Skin epidermis (tissue), 12 donors: ENCODE results near the gene DUOXA1.
"Not testable (repeated sequence)": the region's sequence is repeated elsewhere in the genome, so short reads cannot be mapped to it uniquely, and the experiment has no call there.

Experiments used
- H3K27ac ChIP-seq, 21 experiments: fragments of 200-600 bp; sonication (generic) in 11 of 21; one replicate each; pipeline ENCODE4 v1.5.0; 2020; ENCODE audit warnings: mild to moderate bottlenecking in 3 of 21, inconsistent platforms in 2 of 21, moderate library complexity in 2 of 21
- H3K4me3 ChIP-seq, 7 experiments: fragments of 200-600 bp; sonication (generic) in 2 of 7; one replicate each; pipeline ENCODE4 v1.5.0; 2020; ENCODE audit warnings: inconsistent platforms in 2 of 7, mild to moderate bottlenecking in 2 of 7, moderate library complexity in 1 of 7

Gene DUOXA1

DNA sequence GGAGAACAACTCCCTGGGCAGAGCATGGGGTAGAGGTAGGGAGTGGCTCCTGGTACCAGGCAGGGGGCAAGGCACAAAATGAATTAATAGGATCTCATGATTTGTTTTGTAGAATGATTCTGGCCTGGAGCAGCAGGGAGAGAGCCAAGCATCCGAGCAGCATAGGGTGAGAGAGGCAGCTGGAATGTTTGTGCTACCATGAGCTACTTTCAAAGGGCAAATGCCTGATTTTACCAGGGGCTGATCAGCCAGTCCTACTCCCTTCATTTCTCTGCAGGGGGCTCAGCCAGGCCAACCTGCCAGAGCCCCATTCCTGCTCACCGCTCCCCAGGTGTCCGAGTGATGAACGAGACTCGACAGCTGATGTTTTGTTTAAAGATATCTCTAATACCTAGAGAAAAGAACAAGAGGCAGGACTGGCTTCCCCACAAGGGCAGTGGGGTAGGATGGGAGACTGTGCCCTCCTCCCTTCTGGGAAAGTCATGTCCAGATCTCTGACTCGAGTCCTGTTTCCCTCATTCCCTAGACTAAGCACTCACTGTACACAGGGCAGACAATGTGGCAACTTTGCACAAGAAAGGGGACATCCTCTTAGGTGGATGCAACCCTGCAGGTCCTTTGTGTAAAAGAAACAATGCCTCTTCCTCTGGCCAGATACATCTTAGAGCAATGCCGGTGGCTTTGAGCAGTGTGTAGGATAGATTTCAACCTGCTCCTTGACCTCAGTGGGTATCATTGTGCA, 28.6 kb downstream of the DUOXA1 start:
- Histone ChIP-seq H3K4me3 (no peak overlapping the region), H3K27ac (no peak overlapping the region)

DNA sequence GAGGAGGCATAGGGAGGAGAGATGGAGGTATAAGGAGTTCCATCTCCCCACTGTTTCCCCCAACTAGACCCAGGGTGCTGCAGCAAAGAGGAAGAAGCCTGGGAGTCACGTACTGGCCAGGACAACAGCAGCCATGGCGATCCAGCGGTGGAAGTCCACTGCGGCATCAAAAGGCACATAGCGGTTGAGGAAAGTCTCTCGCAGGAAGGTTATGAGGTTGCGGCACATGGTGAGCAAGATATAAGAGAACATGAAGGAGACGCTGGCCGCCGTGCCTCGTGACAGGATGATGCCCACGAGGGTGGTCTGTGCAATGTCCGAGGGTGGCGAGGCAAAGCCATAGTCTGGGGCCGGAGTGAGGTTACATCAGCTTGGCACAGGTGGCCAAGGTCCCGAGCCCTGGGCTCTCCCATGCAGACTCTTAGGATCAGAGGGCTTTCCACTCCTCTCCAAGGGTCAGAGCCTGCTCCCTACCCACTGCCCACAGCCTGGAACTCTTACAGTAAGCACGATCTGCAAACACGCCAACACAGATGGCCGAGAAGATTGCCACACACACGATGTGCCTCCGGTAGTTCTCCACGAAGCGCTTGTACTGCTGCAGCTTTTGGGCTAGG, 30.0 kb downstream of the DUOXA1 start:
- H3K4me3 ChIP-seq: no peak overlapping the region
- no peak overlapping the region for H3K27ac ChIP-seq

DNA sequence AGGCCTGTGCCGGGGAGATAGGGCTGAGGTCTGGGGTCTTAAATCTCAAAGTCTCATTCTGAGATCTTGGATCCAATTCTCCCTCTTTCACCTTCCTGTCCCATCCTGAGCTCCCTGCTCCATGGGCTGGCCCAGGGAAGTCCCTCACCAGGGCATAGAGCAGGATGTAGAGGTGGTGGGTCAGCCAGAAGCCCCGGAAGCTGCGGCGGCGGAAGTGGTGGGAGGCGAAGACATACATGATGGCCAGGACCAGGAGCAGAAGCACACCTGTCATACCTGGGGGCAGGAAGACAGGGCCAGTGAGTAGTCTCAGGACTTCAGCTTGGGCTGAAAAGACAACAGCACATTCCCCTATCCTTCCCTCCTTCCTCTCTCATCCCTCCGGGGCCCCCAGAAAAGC, 32.2 kb downstream of the DUOXA1 start:
- Histone ChIP-seq H3K27ac (no peak overlapping the region), H3K4me3 (no peak overlapping the region)

DNA sequence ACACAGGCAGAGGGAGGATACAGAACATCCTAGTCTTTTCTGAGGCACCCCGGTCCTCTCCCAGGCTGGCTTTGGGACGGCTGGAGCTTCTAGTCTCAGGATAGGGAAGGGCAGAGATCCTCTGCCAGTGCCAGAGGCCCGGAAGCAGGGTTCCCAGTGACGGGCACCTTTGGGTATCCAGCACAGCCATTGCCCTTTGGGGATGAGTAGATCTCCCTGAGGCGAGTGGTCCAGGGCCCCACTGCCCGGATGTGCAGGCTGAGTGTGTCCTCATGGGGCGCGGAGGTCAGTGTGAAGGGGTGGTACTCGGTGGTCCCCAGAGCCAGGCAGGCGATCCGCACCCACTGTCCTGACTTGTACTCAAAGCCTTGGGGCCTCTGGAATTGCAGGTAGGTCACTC, 34.0 kb downstream of the DUOXA1 start:
- no peak overlapping the region for H3K4me3 ChIP-seq
- no peak overlapping the region for H3K27ac ChIP-seq

DNA sequence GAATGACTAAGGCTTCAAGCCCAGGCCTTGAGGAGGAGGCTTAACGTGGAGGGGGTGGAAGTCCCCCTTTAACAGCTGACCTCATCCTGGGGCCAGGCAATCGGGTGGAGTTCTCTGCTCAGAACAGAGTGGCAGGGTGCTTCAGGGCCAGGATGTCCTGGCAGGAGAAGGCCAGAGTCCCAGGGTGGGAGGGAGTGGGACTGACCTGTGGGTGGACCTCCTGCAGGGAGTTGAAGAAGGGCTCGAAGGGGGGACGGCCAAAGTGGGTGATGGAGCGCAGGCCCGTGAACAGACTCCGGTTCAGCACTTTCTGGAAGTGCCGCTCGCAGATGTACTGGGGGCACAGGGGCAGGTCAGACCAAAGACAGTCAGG, 35.3 kb downstream of the DUOXA1 start:
- Histone ChIP-seq H3K27ac (no peak overlapping the region), H3K4me3 (no peak overlapping the region)

DNA sequence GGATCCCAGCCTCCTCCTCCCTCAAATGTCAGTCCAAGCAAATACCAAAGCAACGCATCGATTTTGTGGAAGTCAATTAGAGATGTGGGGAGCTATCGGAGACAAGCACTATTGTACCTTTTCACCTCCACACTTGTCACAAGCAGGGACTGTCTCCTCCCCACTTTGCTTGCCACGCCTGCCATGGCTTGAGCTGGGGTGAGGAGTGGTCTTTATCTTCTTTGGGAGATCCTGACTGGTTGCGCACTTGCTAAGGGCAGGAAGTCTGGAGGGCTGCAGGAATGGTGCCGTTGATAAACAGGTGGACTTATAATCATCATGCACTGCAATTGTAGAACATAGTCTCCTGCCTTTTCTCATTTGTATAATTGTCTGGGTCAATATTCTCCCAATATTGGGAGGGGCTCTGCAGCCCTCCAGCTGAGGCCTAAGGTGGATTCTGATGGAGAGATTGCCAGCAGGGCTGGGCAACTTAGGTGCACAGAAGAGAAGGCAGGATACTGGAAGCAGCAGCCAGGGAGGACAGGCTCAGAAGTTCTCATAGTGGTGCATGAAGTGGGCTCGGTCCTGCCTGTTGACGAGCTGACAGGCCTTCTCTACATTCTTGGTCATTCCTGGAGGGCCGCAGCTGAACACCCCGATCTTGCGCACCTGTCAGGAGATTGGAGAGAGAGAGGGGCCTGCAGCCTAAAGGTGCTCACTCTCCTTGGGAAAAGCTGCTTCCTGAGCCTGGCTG, 35.9 kb downstream of the DUOXA1 start:
- no peak overlapping the region for H3K27ac ChIP-seq
- H3K4me3 ChIP-seq: no peak overlapping the region

DNA sequence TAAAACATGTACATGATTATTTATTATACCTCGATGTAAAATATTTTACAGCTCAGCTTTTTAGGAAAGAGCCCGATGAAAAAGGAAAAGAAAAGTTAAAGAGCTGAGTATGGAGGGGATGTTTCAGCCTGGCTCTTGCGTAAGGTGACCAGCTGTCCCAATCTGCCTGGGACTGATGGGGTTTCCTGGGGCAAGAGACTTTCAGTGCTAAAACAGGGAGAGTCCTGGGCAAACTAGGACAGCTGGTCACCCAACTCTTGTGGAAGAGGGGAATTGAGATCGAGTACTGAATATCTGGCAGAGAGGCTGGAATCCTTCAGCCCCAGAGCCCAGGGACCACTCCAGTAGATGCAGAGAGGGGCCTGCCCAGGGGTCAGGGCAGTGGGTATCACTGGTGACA, 36.7 kb downstream of the DUOXA1 start:
- Histone ChIP-seq H3K27ac (no peak overlapping the region), H3K4me3 (no peak overlapping the region)

DNA sequence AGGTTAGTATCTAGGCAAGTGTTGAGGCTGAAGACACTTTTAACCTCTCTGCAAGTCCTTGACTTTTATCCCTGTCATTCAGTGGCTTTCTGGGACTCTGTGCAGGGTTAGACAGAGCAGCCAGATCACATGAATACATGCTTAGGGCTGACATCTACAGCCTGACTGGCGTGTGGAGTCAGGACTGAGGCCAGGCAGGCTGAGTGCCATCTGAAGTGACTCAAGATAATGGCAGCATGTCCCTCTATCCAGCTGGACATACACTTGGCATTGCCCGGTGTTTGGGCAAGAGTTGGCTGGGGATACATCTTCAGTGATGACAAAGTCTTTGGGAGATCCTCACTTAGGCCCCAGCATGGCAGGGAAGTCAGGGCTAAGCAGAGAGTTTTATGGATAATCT, 38.1 kb downstream of the DUOXA1 start:
- H3K27ac ChIP-seq: peak overlapping the region in 1 of 21 experiments; percentile 8

DNA sequence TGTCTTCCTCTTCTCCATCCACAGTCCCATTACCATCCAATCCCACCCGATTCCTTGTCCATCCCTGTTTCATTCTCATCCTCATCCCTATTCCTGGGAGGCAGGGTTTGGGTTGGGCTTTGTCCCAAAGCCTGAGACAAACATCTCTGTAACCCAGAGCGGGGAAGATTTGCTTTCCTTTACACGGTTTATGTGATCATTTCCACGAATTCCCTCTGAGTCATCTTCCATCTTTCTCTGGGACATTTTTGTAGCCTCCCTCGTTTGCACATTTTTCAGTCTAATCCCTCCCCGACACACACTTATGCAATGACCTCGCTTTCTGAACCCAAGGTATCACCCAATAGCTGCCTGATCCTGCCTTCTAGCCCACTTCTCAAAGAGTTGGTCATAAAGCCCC, 38.5 kb downstream of the DUOXA1 start:
- Histone ChIP-seq H3K27ac (peak overlapping the region in 1 of 21 experiments; percentile 8), H3K4me3 (no peak overlapping the region)

More for the DNA sequence above, 38.1 kb downstream of the DUOXA1 start:
- H3K4me3 ChIP-seq: no peak overlapping the region

DNA sequence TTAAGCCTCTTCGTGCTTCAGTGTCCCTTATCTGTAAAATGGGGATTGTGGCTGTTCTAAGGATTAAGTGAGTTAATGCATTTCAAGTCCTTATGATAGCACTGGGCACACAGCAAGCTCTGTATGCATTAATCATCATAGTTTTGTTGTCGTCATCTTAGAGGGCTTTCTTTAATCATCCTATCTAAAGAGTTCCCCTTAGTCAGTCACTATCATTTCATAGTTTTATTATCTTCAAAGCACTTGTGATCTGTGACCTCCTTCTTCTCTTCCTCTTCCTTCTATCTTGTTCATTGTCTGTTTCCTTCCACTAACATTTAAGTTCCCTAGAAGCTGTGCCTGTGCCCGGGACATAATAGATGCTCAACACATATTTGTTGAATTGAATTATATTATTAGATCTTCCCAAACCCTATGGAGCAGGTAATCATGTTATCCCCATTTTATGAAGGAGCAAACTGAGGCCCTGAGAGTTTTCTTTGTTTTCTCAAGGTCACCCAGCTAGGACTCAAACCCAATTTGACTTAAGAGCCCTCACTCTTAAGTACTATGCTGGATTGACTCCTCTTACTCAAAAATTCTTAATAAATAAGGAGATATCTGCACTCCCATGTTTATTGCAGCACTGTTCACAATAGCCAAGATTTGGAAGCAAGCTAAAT, 39.8 kb downstream of the DUOXA1 start:
- no peak overlapping the region for H3K4me3 ChIP-seq
- no peak overlapping the region for H3K27ac ChIP-seq

DNA sequence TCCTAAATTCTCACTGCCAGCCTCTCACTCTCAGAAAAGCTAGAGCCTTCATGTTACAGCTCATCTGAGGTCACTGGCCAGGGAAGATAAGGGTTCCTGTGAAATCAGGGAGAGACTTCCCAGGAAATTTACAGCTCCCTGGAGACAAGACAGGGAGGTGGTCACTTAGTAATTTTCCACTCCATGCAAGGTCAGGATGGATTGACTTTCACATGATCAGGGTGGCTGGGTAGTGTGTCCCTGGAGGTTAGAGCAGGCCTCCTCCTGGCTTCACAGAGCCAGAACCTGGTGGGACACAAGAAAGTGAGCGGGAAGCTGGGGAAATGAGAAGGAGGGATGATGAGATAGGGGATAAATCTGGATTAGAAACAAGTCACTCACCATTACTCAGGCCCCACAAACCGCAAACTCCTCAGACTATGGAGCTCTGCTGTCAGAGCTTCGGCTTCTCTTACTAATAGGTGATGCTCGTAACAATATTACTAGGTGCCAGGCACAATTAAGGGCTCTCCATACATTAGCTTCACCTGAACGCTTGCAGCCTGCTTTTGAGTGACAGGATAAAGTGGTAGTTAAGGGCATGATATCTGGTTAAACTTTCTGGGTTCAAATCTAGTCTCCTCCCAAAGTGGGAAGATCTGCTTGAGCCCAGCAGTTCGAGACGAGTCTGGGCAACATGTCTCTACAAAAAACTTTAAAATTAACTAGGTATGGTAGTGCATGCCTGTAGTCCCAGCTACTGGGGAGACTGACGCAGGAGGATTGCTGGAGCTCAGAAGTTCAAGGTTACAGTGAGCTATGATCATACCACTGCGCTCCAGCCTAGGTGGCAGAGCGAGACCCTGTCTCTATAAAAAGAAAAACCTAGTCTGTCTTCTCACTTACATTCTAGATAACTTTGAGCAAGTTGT, 40.6 kb downstream of the DUOXA1 start:
- no peak overlapping the region for H3K4me3 ChIP-seq

DNA sequence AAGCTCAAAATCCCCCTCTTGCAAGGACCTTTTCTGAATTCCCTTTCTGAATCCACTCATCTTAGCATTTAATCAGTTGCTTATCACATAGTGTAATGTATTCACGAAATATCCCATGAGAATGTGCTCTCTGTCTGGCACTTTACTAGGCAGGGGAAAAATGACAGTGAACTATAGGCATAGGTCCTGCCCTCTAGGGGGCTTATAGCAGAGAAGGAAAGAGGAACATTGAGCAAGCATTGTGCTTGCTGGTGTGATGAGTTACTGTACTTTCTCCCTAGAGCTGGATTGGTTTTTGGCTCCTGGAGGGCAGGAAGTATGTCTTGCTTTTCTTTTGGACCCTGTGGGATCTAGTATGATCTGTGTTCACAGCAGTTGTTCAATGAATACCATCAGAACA, 42.2 kb downstream of the DUOXA1 start:
- no peak overlapping the region for H3K27ac ChIP-seq
- H3K4me3 ChIP-seq: no peak overlapping the region

More for the DNA sequence above, 40.6 kb downstream of the DUOXA1 start:
- H3K27ac ChIP-seq: no peak overlapping the region

DNA sequence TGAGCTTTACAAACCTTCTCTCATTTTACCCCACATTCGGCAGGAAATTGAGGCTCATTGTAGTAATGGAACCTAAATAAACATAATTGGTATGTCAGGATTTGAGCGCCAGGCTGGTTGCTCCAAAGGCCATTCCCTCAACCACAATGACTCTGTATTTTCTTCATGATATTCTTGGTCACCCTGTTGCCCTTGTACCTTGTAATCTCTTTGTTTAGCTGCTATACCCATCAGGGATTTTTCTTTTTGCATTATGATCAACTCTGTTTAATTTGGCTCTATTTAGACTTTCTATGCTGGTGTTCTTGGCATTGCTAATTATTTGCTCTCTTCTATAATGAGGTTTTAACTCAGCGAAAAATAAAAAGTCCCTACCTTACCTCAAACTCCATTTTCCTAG, 45.5 kb downstream of the DUOXA1 start:
- Histone ChIP-seq H3K27ac (no peak overlapping the region), H3K4me3 (no peak overlapping the region)

DNA sequence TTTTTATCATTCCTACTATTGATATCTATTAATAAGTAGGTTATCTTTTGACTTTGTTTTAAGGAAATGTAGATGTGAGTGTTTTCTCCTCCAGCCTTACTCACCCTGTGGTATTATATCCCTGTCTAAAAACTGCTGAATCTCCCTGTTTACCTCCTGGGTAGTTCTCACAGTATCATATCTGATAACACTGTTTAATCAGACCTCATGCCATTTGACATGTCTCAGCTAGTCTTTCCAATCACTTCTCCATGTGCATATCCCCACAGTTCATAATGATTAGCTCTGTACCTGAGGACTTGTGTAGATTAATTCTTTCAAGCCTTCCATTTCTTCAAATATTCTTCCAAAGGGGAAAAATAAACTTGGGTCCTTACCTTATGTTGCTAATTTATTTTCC, 46.5 kb downstream of the DUOXA1 start:
- Histone ChIP-seq H3K27ac (no peak overlapping the region), H3K4me3 (no peak overlapping the region)

DNA sequence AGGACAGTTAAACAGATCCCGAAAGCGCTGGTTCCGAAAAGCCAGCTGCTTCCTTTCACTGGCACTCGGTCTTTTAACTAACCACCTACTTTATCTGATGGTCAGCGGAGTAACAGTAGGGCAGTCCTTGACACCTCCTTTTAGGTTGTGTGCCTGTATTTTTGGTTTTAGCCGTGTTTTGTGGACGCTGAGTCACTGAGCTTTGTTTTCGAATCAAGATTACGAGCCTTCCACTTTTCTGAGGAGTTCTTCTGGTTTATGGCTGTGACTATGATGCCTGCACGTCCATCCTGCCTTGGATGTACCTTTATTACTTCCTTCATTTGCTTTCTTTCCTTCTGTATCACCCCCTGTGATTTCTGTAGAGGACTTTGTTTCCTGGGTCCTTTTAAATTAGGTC, 47.3 kb downstream of the DUOXA1 start:
- H3K4me3 ChIP-seq: not testable (repeated sequence)

DNA sequence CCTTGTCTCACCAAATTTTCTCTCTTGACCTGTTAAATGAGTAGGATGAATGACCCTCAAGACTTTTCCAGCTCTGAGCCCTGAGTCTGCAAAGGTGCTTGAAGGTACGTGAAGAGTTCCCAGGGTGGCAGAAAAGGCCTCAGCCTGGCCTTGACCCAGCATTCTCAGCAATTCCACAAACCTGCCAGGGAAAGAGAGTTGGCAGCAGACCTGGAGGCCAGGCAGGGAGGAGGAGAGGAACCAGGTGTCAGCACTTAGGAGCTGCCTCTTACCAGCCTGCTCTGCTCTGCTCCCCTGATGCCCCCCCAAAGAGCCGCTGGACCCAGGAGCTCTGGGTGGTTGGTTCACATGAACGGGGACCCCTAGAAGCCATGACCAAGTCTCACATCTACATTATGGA, 49.1 kb downstream of the DUOXA1 start:
- not testable (repeated sequence) for H3K27ac ChIP-seq, H3K4me3 ChIP-seq

More for the DNA sequence above, 47.3 kb downstream of the DUOXA1 start:
- not testable (repeated sequence) for H3K27ac ChIP-seq

DNA sequence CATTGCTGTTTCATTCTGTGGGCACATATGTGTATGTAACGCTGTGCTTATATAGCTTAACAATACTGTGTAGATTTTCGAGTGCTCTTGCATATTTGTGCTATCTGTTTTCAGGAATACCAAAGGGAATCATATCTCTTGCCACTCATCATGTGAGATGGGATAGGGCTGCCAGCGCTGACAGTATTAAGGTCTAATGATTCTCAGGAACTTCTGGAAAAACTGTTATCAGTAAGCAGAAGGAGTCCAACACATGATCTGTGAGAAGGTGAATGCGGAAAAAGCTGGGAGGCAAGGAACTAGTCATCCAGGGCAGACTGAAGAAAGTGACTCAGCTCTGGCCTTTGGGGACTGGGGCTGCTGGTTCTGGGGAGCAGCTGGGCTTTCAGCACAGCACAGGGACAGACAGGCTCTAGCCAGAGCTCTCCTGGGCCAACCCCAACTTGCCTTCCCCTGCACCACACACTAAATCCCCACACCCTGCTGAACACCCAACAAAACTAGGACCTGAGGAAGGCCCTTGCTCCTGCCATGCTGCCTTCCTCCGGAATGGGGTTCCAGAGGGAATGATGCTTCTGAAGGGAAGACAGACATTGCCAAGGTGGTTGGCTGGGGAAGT, 49.9 kb downstream of the DUOXA1 start:
- not testable (repeated sequence) for H3K27ac ChIP-seq

DNA sequence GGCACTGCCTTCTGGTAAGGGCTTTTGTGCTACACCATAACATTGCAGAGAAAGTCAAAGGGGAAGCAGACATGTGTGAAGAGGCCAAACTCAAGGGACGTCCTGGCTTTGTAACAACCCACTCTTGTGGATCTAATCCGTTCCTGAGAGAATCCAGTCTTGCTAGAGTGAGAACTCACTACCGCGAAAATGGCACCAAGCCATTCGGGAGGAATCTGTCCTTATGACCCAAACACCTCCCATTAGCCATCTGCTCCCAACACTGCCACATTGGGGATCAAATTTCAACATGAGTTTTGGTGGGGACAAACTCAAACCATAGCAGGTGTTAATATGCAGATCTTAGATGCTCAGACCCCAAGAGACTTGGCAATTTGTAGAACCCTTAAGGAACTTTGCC, 50.5 kb downstream of the DUOXA1 start:
- not testable (repeated sequence) for H3K27ac ChIP-seq

More for the DNA sequence above, 49.9 kb downstream of the DUOXA1 start:
- not testable (repeated sequence) for H3K4me3 ChIP-seq

DNA sequence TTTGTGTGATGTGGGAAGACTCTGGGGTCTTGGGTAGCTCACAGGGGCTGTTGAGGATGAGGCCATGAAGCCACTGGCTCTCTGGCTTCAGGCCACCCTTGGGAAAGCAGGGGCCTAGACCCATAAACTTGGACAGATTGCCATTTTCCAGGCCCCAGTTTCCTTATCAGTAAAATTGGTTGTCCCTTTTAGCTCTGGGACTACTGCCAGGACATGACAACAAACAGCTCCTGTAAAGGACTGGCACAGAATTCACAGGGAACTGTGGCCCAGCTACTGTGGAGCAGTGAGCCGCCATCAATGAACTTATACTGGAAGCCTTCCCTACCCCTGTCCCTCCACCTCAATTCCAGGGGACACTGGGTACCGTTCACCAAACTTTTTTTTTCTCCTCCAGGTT, 52.3 kb downstream of the DUOXA1 start:
- H3K4me3 ChIP-seq, H3K27ac ChIP-seq: not testable (repeated sequence)

More for the DNA sequence above, 50.5 kb downstream of the DUOXA1 start:
- not testable (repeated sequence) for H3K4me3 ChIP-seq
